ENCODE measurements around the gene JAKMIP2.
"Not testable (repeated sequence)": the region's sequence is repeated elsewhere in the genome, so short reads cannot be mapped to it uniquely, and the experiment has no call there.

The JAKMIP2 gene

DNA sequence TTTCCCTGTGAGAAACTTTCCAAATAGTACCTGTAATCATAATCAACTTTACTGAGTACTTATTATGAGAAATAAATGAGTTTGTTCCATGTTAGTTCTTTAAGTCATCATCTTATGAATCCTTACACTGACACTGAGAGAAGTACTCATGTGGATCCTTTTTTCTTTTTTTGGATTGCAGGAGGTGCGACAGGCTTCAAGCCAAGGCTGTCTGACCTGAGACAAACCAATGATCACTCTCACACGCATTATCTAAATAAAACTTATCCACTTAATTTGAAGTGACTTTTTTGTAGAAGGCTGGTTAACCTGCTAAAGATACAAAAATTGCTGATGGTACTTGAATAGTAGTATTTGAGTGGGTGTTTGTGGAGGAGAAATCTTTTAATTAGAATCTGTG, 39.5 kb downstream of the JAKMIP2 start:
- Histone ChIP-seq H3K36me3 (ENCODE audit: insufficient read depth, low read length) (no peaks in the 10 kb centered on the region), H3K9ac (ENCODE audit: low read depth, low read length) (no peak overlapping the region), H3K27me3 (ENCODE audit: insufficient read depth, low read length) (no peaks in the 10 kb centered on the region), H3K27ac (ENCODE audit: low read depth, low read length) (no peak overlapping the region), H3K4me1 (ENCODE audit: insufficient read depth, low read length) (peaks cover 13% of the 10 kb centered on the region), H3K4me3 (ENCODE audit: low read length) (no peak overlapping the region), H3K9me3 (ENCODE audit: insufficient read depth, low read depth, low read length) (no peaks in the 10 kb centered on the region)
- WGBS: 81% methylated on average over 2 of the region's 2 CpGs

DNA sequence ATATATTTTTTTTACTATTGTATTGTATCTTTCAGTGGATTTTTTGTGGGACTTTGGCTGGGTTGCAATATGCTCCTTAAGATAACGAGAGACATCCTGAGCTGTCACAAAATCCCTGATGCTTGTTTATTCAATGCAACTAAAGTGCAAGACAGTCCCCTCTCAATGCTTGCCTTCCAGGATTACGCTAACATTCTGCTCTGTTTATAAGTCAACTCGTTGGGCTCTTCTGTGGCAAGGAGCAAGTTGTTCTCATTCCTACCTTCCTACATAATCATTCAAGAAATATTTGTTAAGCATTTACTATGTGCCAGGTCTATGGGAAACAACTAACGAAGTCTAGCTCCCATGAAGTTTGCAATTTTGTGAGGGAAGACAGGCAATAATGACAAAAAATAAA, 40.4 kb downstream of the JAKMIP2 start:
- no peak overlapping the region for H3K27ac ChIP-seq (ENCODE audit: low read depth, low read length)
- no peaks in the 10 kb centered on the region for H3K9me3 ChIP-seq (ENCODE audit: insufficient read depth, low read depth, low read length)
- no peak overlapping the region for H3K9ac ChIP-seq (ENCODE audit: low read depth, low read length)
- H3K27me3 ChIP-seq (ENCODE audit: insufficient read depth, low read length): no peaks in the 10 kb centered on the region
- peaks cover 4% of the 10 kb centered on the region for H3K4me1 ChIP-seq (ENCODE audit: insufficient read depth, low read length)
- no peaks in the 10 kb centered on the region for H3K36me3 ChIP-seq (ENCODE audit: insufficient read depth, low read length)
- H3K4me3 ChIP-seq (ENCODE audit: low read length): no peak overlapping the region
- WGBS: 93% methylated on average over 4 of the region's 4 CpGs

GRCh38 chr5:147740864-147741263, 41.7 kb downstream of the JAKMIP2 start:
- WGBS: 94% methylated on average over 3 of the region's 4 CpGs
- Histone ChIP-seq H3K27me3 (ENCODE audit: insufficient read depth, low read length) (no peaks in the 10 kb centered on the region), H3K4me3 (ENCODE audit: low read length) (no peak overlapping the region), H3K4me1 (ENCODE audit: insufficient read depth, low read length) (no peaks in the 10 kb centered on the region), H3K9me3 (ENCODE audit: insufficient read depth, low read depth, low read length) (no peaks in the 10 kb centered on the region), H3K36me3 (ENCODE audit: insufficient read depth, low read length) (no peaks in the 10 kb centered on the region), H3K27ac (ENCODE audit: low read depth, low read length) (no peak overlapping the region), H3K9ac (ENCODE audit: low read depth, low read length) (no peak overlapping the region)

DNA sequence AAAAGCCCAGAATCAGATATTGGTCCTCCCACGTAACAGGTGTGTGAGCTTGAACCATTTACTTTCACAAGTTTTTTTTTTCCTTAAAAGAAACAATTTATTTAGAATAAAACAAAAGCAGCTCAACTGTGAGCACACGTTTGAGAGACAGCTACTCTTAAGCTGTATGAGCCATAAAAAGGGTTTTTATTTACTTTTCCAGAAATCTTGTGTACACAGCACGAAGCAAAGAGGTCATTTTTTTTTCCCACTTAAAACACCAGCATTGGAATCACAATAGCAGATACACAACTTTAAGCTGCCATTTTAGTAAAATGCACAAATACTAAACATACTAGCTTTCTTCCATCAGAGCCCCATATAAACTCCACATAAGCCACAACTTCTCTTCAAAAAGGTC, 44.6 kb downstream of the JAKMIP2 start:
- Histone ChIP-seq H3K27me3 (ENCODE audit: insufficient read depth, low read length) (no peaks in the 10 kb centered on the region), H3K27ac (ENCODE audit: low read depth, low read length) (no peak overlapping the region), H3K9me3 (ENCODE audit: insufficient read depth, low read depth, low read length) (no peaks in the 10 kb centered on the region), H3K36me3 (ENCODE audit: insufficient read depth, low read length) (no peaks in the 10 kb centered on the region), H3K9ac (ENCODE audit: low read depth, low read length) (no peak overlapping the region), H3K4me1 (ENCODE audit: insufficient read depth, low read length) (peaks cover 7% of the 10 kb centered on the region; the same call in 1 of the 2 replicates), H3K4me3 (ENCODE audit: low read length) (no peak overlapping the region)
- 89% methylated on average over 3 of the region's 3 CpGs for WGBS

DNA sequence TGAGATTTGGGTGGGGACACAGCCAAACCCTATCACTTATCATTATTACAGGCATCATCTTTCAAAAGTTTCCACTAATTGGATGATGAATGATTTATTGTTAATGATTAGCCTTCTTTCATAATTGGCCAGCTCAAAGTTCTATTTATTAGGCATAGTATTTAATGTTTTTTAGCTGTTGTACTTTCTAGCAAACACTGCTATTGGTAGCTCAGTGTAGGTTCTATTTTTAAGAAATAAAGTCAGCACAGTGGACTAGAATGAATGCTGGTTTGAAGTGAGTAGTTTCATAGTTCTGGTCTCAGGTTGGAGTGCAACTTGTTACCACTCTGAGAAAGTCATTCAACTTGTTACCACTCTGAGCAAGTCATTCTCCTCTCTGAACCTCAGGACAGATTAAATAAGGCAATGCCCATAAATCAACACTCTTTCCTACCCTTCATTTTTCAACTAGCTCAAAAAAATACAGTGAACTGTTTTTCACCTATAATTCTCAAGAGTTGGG, 46.9 kb downstream of the JAKMIP2 start:
- H3K9ac ChIP-seq (ENCODE audit: low read depth, low read length): no peak overlapping the region
- H3K27ac ChIP-seq (ENCODE audit: low read depth, low read length): no peak overlapping the region
- no peaks in the 10 kb centered on the region for H3K27me3 ChIP-seq (ENCODE audit: insufficient read depth, low read length)
- no peak overlapping the region for H3K4me3 ChIP-seq (ENCODE audit: low read length)
- peaks cover 14% of the 10 kb centered on the region; the same call in 1 of the 2 replicates for H3K4me1 ChIP-seq (ENCODE audit: insufficient read depth, low read length)
- H3K9me3 ChIP-seq (ENCODE audit: insufficient read depth, low read depth, low read length): no peaks in the 10 kb centered on the region
- H3K36me3 ChIP-seq (ENCODE audit: insufficient read depth, low read length): no peaks in the 10 kb centered on the region

DNA sequence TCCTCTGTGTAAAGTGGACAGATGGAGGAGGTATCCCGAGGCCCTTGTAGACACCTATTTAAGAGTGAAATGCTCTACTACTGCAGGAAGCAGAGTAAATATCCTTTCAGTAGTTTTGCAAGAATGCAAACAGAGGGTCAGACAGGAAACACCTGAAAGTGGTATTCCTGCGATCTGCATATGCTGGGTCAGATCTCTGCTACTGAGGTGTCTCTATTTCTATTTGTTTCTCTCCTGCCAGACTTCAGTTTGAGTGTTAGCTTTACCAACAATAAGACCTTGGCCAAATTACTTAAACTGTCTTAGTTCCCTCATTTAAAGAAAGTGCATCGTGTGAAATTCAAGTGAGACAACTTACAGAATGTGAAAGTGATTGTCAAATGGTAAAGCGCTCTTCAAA, 47.6 kb downstream of the JAKMIP2 start:
- Histone ChIP-seq H3K4me3 (ENCODE audit: low read length) (no peak overlapping the region), H3K9ac (ENCODE audit: low read depth, low read length) (no peak overlapping the region), H3K27me3 (ENCODE audit: insufficient read depth, low read length) (no peaks in the 10 kb centered on the region), H3K9me3 (ENCODE audit: insufficient read depth, low read depth, low read length) (no peaks in the 10 kb centered on the region), H3K36me3 (ENCODE audit: insufficient read depth, low read length) (no peaks in the 10 kb centered on the region), H3K27ac (ENCODE audit: low read depth, low read length) (no peak overlapping the region), H3K4me1 (ENCODE audit: insufficient read depth, low read length) (peaks cover 14% of the 10 kb centered on the region; the same call in 1 of the 2 replicates)
- WGBS: 87% methylated on average over 4 of the region's 4 CpGs

- Histone ChIP-seq H3K27ac (ENCODE audit: low read depth, low read length) (no peak overlapping the region), H3K27me3 (ENCODE audit: insufficient read depth, low read length) (no peaks in the 10 kb centered on the region), H3K4me1 (ENCODE audit: insufficient read depth, low read length) (peaks cover 14% of the 10 kb centered on the region; the same call in 1 of the 2 replicates), H3K4me3 (ENCODE audit: low read length) (no peak overlapping the region), H3K36me3 (ENCODE audit: insufficient read depth, low read length) (no peaks in the 10 kb centered on the region), H3K9me3 (ENCODE audit: insufficient read depth, low read depth, low read length) (no peaks in the 10 kb centered on the region), H3K9ac (ENCODE audit: low read depth, low read length) (no peak overlapping the region)
- 100% methylated on average over 1 of the region's 1 CpG for WGBS
Measured at GRCh38 chr5:147733075-147733474, 49.5 kb downstream of the JAKMIP2 start.

- Histone ChIP-seq H3K27me3 (ENCODE audit: insufficient read depth, low read length) (no peaks in the 10 kb centered on the region), H3K4me1 (ENCODE audit: insufficient read depth, low read length) (peaks cover 14% of the 10 kb centered on the region; the same call in 1 of the 2 replicates), H3K9me3 (ENCODE audit: insufficient read depth, low read depth, low read length) (no peaks in the 10 kb centered on the region), H3K27ac (ENCODE audit: low read depth, low read length) (no peak overlapping the region), H3K4me3 (ENCODE audit: low read length) (no peak overlapping the region), H3K9ac (ENCODE audit: low read depth, low read length) (no peak overlapping the region), H3K36me3 (ENCODE audit: insufficient read depth, low read length) (no peaks in the 10 kb centered on the region)
- 92% methylated on average over 3 of the region's 4 CpGs for WGBS
Measured at GRCh38 chr5:147732291-147732883, 50.1 kb downstream of the JAKMIP2 start.

GRCh38 chr5:147731431-147732290, 50.9 kb downstream of the JAKMIP2 start:
- WGBS: 95% methylated on average over 6 of the region's 7 CpGs
- Histone ChIP-seq H3K4me3 (ENCODE audit: low read length) (no peak overlapping the region), H3K9ac (ENCODE audit: low read depth, low read length) (no peak overlapping the region), H3K9me3 (ENCODE audit: insufficient read depth, low read depth, low read length) (no peaks in the 10 kb centered on the region), H3K4me1 (ENCODE audit: insufficient read depth, low read length) (peaks cover 14% of the 10 kb centered on the region; the same call in 1 of the 2 replicates), H3K27me3 (ENCODE audit: insufficient read depth, low read length) (no peaks in the 10 kb centered on the region), H3K27ac (ENCODE audit: low read depth, low read length) (no peak overlapping the region), H3K36me3 (ENCODE audit: insufficient read depth, low read length) (peaks cover 2% of the 10 kb centered on the region; the same call in 1 of the 2 replicates)

- Histone ChIP-seq H3K36me3 (ENCODE audit: insufficient read depth, low read length) (peaks cover 8% of the 10 kb centered on the region; the same call in 1 of the 2 replicates), H3K9me3 (ENCODE audit: insufficient read depth, low read depth, low read length) (no peaks in the 10 kb centered on the region), H3K27me3 (ENCODE audit: insufficient read depth, low read length) (no peaks in the 10 kb centered on the region), H3K27ac (ENCODE audit: low read depth, low read length) (no peak overlapping the region), H3K9ac (ENCODE audit: low read depth, low read length) (no peak overlapping the region), H3K4me1 (ENCODE audit: insufficient read depth, low read length) (peaks cover 10% of the 10 kb centered on the region), H3K4me3 (ENCODE audit: low read length) (no peak overlapping the region)
- 88% methylated on average over 1 of the region's 1 CpG for WGBS
Measured at GRCh38 chr5:147727200-147727599, 55.3 kb downstream of the JAKMIP2 start.

GRCh38 chr5:147721191-147721960, 61.2 kb downstream of the JAKMIP2 start:
- WGBS: 19% methylated on average over 26 of the region's 38 CpGs
- not testable (repeated sequence) for H3K27me3 ChIP-seq (ENCODE audit: insufficient read depth, low read length); H3K9me3 ChIP-seq (ENCODE audit: insufficient read depth, low read depth, low read length); H3K36me3 ChIP-seq (ENCODE audit: insufficient read depth, low read length)
- Histone ChIP-seq H3K27ac (ENCODE audit: low read depth, low read length) (peak overlapping the region; percentile 52), H3K9ac (ENCODE audit: low read depth, low read length) (peak overlapping the region; percentile 82), H3K4me1 (ENCODE audit: insufficient read depth, low read length) (peaks cover 11% of the 10 kb centered on the region), H3K4me3 (ENCODE audit: low read length) (peak overlapping the region; percentile 55)
